GM18502 (cell line): ENCODE measurements around the gene ECHDC3.

ENCODE experiments used
- ATAC-seq: cut with Tn5 transposase; IDR thresholded peaks from one replicate; pipeline ENCODE4 v1.9.1; 2021; ENCODE audit warnings: mild to moderate bottlenecking; ENCODE audit not compliant: unreplicated experiment, poor library complexity

ECHDC3 gene

GRCh38 chr10:11799736-11800080, 57.5 kb downstream of the ECHDC3 start:
- no peak for ATAC-seq

DNA sequence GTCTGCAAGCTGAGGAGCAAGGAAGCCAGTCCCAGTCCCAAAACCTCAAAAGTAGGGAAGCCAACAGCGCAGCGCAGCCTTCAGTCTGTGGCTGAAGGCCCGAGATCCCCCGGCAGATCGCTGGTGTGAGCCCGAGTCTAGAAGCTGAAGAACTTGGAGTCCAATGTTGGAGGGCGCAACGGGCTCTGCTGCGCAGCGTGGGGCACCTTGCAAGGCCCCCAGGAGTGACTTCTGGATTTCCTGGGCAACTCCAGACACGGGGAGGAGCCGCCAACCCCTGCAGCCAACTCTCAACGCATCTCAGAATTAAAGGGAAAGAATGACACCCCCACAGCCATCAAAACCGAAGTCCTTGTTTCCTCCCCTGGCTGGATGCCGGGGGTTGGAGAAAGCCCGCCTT, 62.2 kb downstream of the ECHDC3 start:
- ATAC-seq: no peak

DNA sequence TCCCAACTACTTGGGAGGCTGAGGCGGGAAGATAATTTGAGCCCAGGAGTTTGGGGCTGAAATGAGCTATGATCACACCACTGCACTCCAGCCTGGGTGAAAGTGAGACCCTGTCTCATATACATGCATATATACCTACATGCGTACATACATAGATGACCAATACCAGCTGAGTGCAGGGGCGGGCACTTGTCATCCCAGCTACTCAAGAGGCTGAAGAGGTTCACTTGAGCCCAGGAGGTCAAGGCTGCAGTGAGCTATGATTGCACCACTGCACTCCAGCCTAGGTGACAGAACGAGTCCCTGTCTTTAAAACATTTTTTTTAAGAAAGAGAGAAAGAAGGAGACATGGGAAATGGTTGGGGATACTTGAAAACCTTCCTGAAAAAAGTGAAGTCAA, 63.6 kb downstream of the ECHDC3 start:
- ATAC-seq: no peak

DNA sequence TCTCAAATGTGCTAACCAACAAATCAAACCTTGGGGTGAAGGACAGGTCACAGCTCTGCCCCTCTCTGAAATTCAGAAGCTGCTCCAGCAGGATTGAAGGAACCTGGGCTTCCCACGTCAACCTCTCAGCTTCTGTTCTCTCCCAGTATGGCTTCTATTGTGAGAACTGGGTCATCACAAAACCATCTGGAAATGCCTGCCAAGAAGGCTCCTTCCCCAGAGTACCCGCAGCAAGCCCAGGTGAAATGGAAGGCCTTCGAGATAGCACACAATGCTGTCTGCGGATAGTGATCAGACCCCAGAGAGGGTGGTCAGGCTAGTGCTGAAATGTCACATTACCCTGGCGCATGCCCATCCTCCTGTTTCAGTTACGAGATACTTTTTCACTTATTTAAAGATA, 64.5 kb downstream of the ECHDC3 start:
- no peak for ATAC-seq

GRCh38 chr10:11808808-11809207, 66.6 kb downstream of the ECHDC3 start:
- no peak for ATAC-seq

DNA sequence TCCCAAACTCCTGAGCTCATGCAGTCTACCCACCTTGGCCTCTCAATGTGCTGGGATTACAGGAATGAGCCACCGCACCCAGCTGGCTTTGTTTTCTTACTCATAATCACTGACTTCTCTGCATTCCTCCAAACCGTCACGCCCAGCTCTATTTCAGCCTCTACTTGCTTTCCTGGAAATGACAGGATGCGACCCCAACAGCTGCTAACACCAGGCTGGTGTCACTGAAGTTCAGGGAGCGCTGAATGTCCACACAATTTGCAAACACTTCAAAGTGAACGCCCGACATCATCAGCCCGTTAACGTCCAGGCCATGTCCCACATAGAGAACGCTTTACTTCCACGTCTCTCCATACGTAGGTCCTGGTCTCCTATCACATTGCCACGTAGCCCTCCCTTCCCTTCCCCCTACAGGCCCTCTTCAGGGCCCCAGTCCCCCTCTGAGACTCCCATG, 68.2 kb downstream of the ECHDC3 start:
- ATAC-seq: no peak

DNA sequence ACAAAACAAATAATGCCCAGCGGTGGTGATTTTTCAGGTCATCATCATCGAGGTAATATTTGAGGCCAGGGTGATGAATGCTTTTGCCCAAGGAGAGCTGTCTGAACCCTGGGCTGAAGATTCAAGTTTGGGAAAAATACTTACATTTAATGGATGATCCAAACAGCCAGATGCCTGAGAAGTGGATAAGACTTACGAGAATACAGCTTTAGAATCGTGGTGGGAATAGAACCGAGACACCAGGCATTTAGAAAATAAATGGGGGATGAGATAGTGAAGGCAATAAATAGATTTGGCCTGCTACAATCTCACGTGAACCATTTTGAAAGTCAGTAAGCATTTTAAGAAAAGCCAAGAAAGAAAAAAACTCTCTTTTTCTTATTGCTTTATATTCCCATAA, 68.8 kb downstream of the ECHDC3 start:
- ATAC-seq: no peak

- ATAC-seq: no peak
Measured at GRCh38 chr10:11813177-11813576, 71.0 kb downstream of the ECHDC3 start.
